ENCODE results near the gene GAGE12E. TPM values are rescaled to one million over a fixed set of nuclear protein-coding genes. Genes with fewer than 3 reads are reported as not detected.
"Not testable (repeated sequence)": the region's sequence is repeated elsewhere in the genome, so short reads cannot be mapped to it uniquely, and the experiment has no call there.

GAGE12E gene
- total RNA-seq, result not detected in 3 replicates
- long read RNA-seq, result 0 reads

- not testable (repeated sequence) for DNase-seq (ENCODE audit: low spot score); H3K4me1 Mint-ChIP-seq (ENCODE audit: low read depth); H3K27me3 Mint-ChIP-seq (ENCODE audit: low read depth); H3K36me3 Mint-ChIP-seq (ENCODE audit: low read depth); H3K9me3 Mint-ChIP-seq (ENCODE audit: low read depth); H3K4me3 Mint-ChIP-seq (ENCODE audit: unreplicated experiment); H3K27ac Mint-ChIP-seq (ENCODE audit: unreplicated experiment)
These were observed at the start of gene GAGE12E for GRCh38 chrX:49550989-49551388. Gene GAGE12E (plus strand): TSS chrX:49551289. CDS start chrX:49552444, 1,155 bp downstream.

GRCh38 chrX:49531877-49532276 lies 19.2 kb upstream of the GAGE12E start, which contains the start of gene GAGE12C:
Gene GAGE12C (plus strand): TSS chrX:49532177. CDS start chrX:49533332, 1,155 bp downstream.
- not testable (repeated sequence) for H3K27ac Mint-ChIP-seq (ENCODE audit: unreplicated experiment); H3K4me3 Mint-ChIP-seq (ENCODE audit: unreplicated experiment); H3K36me3 Mint-ChIP-seq (ENCODE audit: low read depth); DNase-seq (ENCODE audit: low spot score); H3K9me3 Mint-ChIP-seq (ENCODE audit: low read depth); H3K4me1 Mint-ChIP-seq (ENCODE audit: low read depth); H3K27me3 Mint-ChIP-seq (ENCODE audit: low read depth)

GRCh38 chrX:49541433-49541832 lies 9.7 kb upstream of the GAGE12E start, which contains the start of gene GAGE12D:
Gene GAGE12D (plus strand): TSS chrX:49541733. CDS start chrX:49542888, 1,155 bp downstream.
- H3K9me3 Mint-ChIP-seq (ENCODE audit: low read depth); H3K27me3 Mint-ChIP-seq (ENCODE audit: low read depth); H3K36me3 Mint-ChIP-seq (ENCODE audit: low read depth); H3K4me1 Mint-ChIP-seq (ENCODE audit: low read depth); H3K27ac Mint-ChIP-seq (ENCODE audit: unreplicated experiment); H3K4me3 Mint-ChIP-seq (ENCODE audit: unreplicated experiment); DNase-seq (ENCODE audit: low spot score): not testable (repeated sequence)

GRCh38 chrX:49560542-49560941 lies 9.5 kb downstream of the GAGE12E start, which contains the start of gene GAGE12F:
Gene GAGE12F (plus strand): TSS chrX:49560842. CDS start chrX:49561997, 1,155 bp downstream.
- not testable (repeated sequence) for H3K36me3 Mint-ChIP-seq (ENCODE audit: low read depth); H3K27ac Mint-ChIP-seq (ENCODE audit: unreplicated experiment); H3K4me3 Mint-ChIP-seq (ENCODE audit: unreplicated experiment); H3K4me1 Mint-ChIP-seq (ENCODE audit: low read depth); H3K27me3 Mint-ChIP-seq (ENCODE audit: low read depth); DNase-seq (ENCODE audit: low spot score); H3K9me3 Mint-ChIP-seq (ENCODE audit: low read depth)

- H3K9me3 Mint-ChIP-seq (ENCODE audit: low read depth); H3K4me1 Mint-ChIP-seq (ENCODE audit: low read depth); H3K4me3 Mint-ChIP-seq (ENCODE audit: unreplicated experiment); DNase-seq (ENCODE audit: low spot score); H3K36me3 Mint-ChIP-seq (ENCODE audit: low read depth); H3K27me3 Mint-ChIP-seq (ENCODE audit: low read depth); H3K27ac Mint-ChIP-seq (ENCODE audit: unreplicated experiment): not testable (repeated sequence)
These were observed 17.6 kb downstream of the GAGE12E start for GRCh38 chrX:49568728-49569127.

GRCh38 chrX:49569152-49569551 lies 18.1 kb downstream of the GAGE12E start:
- DNase-seq (ENCODE audit: low spot score); H3K27ac Mint-ChIP-seq (ENCODE audit: unreplicated experiment); H3K4me3 Mint-ChIP-seq (ENCODE audit: unreplicated experiment); H3K4me1 Mint-ChIP-seq (ENCODE audit: low read depth); H3K27me3 Mint-ChIP-seq (ENCODE audit: low read depth); H3K36me3 Mint-ChIP-seq (ENCODE audit: low read depth); H3K9me3 Mint-ChIP-seq (ENCODE audit: low read depth): not testable (repeated sequence)

GRCh38 chrX:49570100-49570499 lies 19.0 kb downstream of the GAGE12E start, which contains the start of gene GAGE12G:
Gene GAGE12G (plus strand): TSS chrX:49570400. CDS start chrX:49571555, 1,155 bp downstream.
- H3K27ac Mint-ChIP-seq (ENCODE audit: unreplicated experiment); H3K4me3 Mint-ChIP-seq (ENCODE audit: unreplicated experiment); H3K9me3 Mint-ChIP-seq (ENCODE audit: low read depth): not testable (repeated sequence)

GRCh38 chrX:49579649-49580048 lies 28.6 kb downstream of the GAGE12E start, which contains the start of gene GAGE12H:
Gene GAGE12H (plus strand): TSS chrX:49579949. CDS start chrX:49581104, 1,155 bp downstream.
- H3K4me3 Mint-ChIP-seq (ENCODE audit: unreplicated experiment); H3K9me3 Mint-ChIP-seq (ENCODE audit: low read depth); H3K27ac Mint-ChIP-seq (ENCODE audit: unreplicated experiment); H3K27me3 Mint-ChIP-seq (ENCODE audit: low read depth); DNase-seq (ENCODE audit: low spot score); H3K36me3 Mint-ChIP-seq (ENCODE audit: low read depth); H3K4me1 Mint-ChIP-seq (ENCODE audit: low read depth): not testable (repeated sequence)

More at GRCh38 chrX:49570100-49570499, 19.0 kb downstream of the GAGE12E start, which contains the start of gene GAGE12G:
- not testable (repeated sequence) for DNase-seq (ENCODE audit: low spot score); H3K36me3 Mint-ChIP-seq (ENCODE audit: low read depth); H3K27me3 Mint-ChIP-seq (ENCODE audit: low read depth); H3K4me1 Mint-ChIP-seq (ENCODE audit: low read depth)

- H3K4me3 Mint-ChIP-seq (ENCODE audit: unreplicated experiment); H3K27me3 Mint-ChIP-seq (ENCODE audit: low read depth); H3K9me3 Mint-ChIP-seq (ENCODE audit: low read depth); DNase-seq (ENCODE audit: low spot score); H3K4me1 Mint-ChIP-seq (ENCODE audit: low read depth); H3K36me3 Mint-ChIP-seq (ENCODE audit: low read depth); H3K27ac Mint-ChIP-seq (ENCODE audit: unreplicated experiment): not testable (repeated sequence)
These were observed 38.1 kb downstream of the GAGE12E start, which contains the start of gene GAGE2A for GRCh38 chrX:49589196-49589595. Gene GAGE2A (plus strand): TSS chrX:49589496. CDS start chrX:49590651, 1,155 bp downstream.

GRCh38 chrX:49589769-49590478 lies 38.8 kb downstream of the GAGE12E start:
- not testable (repeated sequence) for H3K27me3 Mint-ChIP-seq (ENCODE audit: low read depth); H3K27ac Mint-ChIP-seq (ENCODE audit: unreplicated experiment); H3K36me3 Mint-ChIP-seq (ENCODE audit: low read depth); H3K4me1 Mint-ChIP-seq (ENCODE audit: low read depth); H3K9me3 Mint-ChIP-seq (ENCODE audit: low read depth); H3K4me3 Mint-ChIP-seq (ENCODE audit: unreplicated experiment)
- DNase-seq (ENCODE audit: low spot score), result peak; percentile 100

GRCh38 chrX:49590488-49590887 lies 39.4 kb downstream of the GAGE12E start:
- H3K27me3 Mint-ChIP-seq (ENCODE audit: low read depth); H3K9me3 Mint-ChIP-seq (ENCODE audit: low read depth); H3K36me3 Mint-ChIP-seq (ENCODE audit: low read depth); H3K4me1 Mint-ChIP-seq (ENCODE audit: low read depth); H3K27ac Mint-ChIP-seq (ENCODE audit: unreplicated experiment); H3K4me3 Mint-ChIP-seq (ENCODE audit: unreplicated experiment): not testable (repeated sequence)
- DNase-seq (ENCODE audit: low spot score), result peak; percentile 58

- DNase-seq (ENCODE audit: low spot score); H3K9me3 Mint-ChIP-seq (ENCODE audit: low read depth); H3K4me3 Mint-ChIP-seq (ENCODE audit: unreplicated experiment); H3K4me1 Mint-ChIP-seq (ENCODE audit: low read depth); H3K36me3 Mint-ChIP-seq (ENCODE audit: low read depth); H3K27me3 Mint-ChIP-seq (ENCODE audit: low read depth); H3K27ac Mint-ChIP-seq (ENCODE audit: unreplicated experiment): not testable (repeated sequence)
These were observed 47.6 kb downstream of the GAGE12E start, which contains the start of gene GAGE1 for GRCh38 chrX:49598720-49599119. Gene GAGE1 (plus strand): TSS chrX:49599020. CDS start chrX:49600175, 1,155 bp downstream.

All from chondrocyte (in vitro differentiated cells).